Measurements from ENCODE around the gene MYBPH.

The MYBPH gene

DNA sequence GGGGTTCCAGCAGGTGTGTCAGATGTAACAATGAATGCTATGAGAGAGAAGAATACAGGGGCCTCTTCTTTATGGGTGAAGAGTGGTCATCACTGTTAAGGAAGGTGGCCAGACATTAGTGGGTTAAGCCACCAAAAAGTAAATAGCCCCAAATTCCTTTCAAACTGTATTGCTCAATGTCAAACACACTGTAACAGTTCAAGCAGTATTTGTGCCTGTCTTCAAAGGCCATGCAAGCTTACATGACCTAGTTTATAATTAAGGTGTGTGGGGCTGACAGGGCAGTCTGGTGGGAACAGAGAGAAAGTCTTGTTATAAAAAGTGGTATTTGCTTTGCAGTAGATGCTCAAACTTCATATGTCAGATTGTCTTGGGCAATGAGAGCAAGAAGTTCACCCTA is 35.4 kb upstream of the MYBPH start:
- Histone ChIP-seq H3K4me2 (ENCODE audit: low read length) (no peak overlapping the region), H3K9me2 (ENCODE audit: low read depth, low read length) (no peaks in the 10 kb centered on the region), H3K36me3 (ENCODE audit: insufficient read depth, low read length) (no peaks in the 10 kb centered on the region), H3K9ac (ENCODE audit: low read length) (no peak overlapping the region), H3K4me3 (ENCODE audit: low read depth, low read length, poor library complexity, severe bottlenecking) (no peak overlapping the region), H3F3A (ENCODE audit: insufficient read depth, low read length) (no peaks in the 10 kb centered on the region), H3K27me3 (ENCODE audit: insufficient read depth, low read length) (peaks cover 8% of the 10 kb centered on the region; the same call in 1 of the 2 replicates), H3K27ac (ENCODE audit: low read depth, low read length, poor library complexity, severe bottlenecking) (no peak overlapping the region), H3K9me3 (ENCODE audit: low read length) (no peaks in the 10 kb centered on the region), H3K4me1 (ENCODE audit: insufficient read depth, low read length, severe bottlenecking) (no peaks in the 10 kb centered on the region), H4K20me1 (ENCODE audit: insufficient read depth, low read length) (no peaks in the 10 kb centered on the region), H3K79me2 (ENCODE audit: insufficient read depth, low read length) (no peaks in the 10 kb centered on the region), H2AFZ (ENCODE audit: low read length) (no peak overlapping the region)
- no peak for TF ChIP-seq EZH2 (IDR thresholded peaks at IDR 0.05; ENCODE audit: borderline replicate concordance, low read length)
- no peak for TF ChIP-seq CTCF (IDR thresholded peaks at IDR 0.05; ENCODE audit: low read length)

DNA sequence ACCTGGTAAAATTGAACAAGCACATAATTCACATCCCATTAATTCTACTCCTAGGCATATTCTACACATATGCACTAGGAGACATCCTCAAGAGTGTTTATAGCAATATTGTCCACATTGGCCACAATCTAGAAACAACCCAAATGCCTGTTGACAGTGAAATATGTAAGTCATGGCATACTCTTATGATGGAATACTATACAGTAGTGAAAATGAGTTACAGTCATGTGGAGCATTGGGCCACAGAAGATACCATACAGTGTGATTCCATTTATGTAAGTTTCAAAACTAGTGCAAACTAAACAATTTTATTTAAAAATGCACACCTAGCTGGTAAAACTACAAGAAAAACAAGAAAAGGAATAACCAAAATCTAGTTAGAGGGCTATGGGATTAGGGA is 34.7 kb upstream of the MYBPH start:
- Histone ChIP-seq H3K79me2 (ENCODE audit: insufficient read depth, low read length) (no peaks in the 10 kb centered on the region), H3K36me3 (ENCODE audit: insufficient read depth, low read length) (no peaks in the 10 kb centered on the region), H3K9me2 (ENCODE audit: low read depth, low read length) (no peaks in the 10 kb centered on the region), H3K27ac (ENCODE audit: low read depth, low read length, poor library complexity, severe bottlenecking) (no peak overlapping the region), H3K9ac (ENCODE audit: low read length) (no peak overlapping the region), H3K4me2 (ENCODE audit: low read length) (no peak overlapping the region), H3K4me3 (ENCODE audit: low read depth, low read length, poor library complexity, severe bottlenecking) (no peak overlapping the region), H4K20me1 (ENCODE audit: insufficient read depth, low read length) (no peaks in the 10 kb centered on the region), H3F3A (ENCODE audit: insufficient read depth, low read length) (no peaks in the 10 kb centered on the region), H2AFZ (ENCODE audit: low read length) (no peak overlapping the region), H3K27me3 (ENCODE audit: insufficient read depth, low read length) (peaks cover 8% of the 10 kb centered on the region; the same call in 1 of the 2 replicates), H3K4me1 (ENCODE audit: insufficient read depth, low read length, severe bottlenecking) (no peaks in the 10 kb centered on the region), H3K9me3 (ENCODE audit: low read length) (no peaks in the 10 kb centered on the region)
- TF ChIP-seq CTCF (IDR thresholded peaks at IDR 0.05; ENCODE audit: low read length) (no peak), EZH2 (IDR thresholded peaks at IDR 0.05; ENCODE audit: borderline replicate concordance, low read length) (no peak)

- Histone ChIP-seq H3K79me2 (ENCODE audit: insufficient read depth, low read length) (no peaks in the 10 kb centered on the region), H3K4me2 (ENCODE audit: low read length) (no peak overlapping the region)
Measured at GRCh38 chr1:203208181-203208580, 32.6 kb upstream of the MYBPH start.

More at GRCh38 chr1:203208181-203208580, 32.6 kb upstream of the MYBPH start:
- H2AFZ ChIP-seq (ENCODE audit: low read length), result no peak overlapping the region
- no peaks in the 10 kb centered on the region for H4K20me1 ChIP-seq (ENCODE audit: insufficient read depth, low read length)
- no peaks in the 10 kb centered on the region for H3K4me1 ChIP-seq (ENCODE audit: insufficient read depth, low read length, severe bottlenecking)
- H3K9ac ChIP-seq (ENCODE audit: low read length), result no peak overlapping the region
- no peak overlapping the region for H3K4me3 ChIP-seq (ENCODE audit: low read depth, low read length, poor library complexity, severe bottlenecking)
- TF ChIP-seq EZH2 (IDR thresholded peaks at IDR 0.05; ENCODE audit: borderline replicate concordance, low read length) (no peak), CTCF (IDR thresholded peaks at IDR 0.05; ENCODE audit: low read length) (no peak)
- H3K9me2 ChIP-seq (ENCODE audit: low read depth, low read length), result no peaks in the 10 kb centered on the region
- no peaks in the 10 kb centered on the region for H3K9me3 ChIP-seq (ENCODE audit: low read length)
- no peaks in the 10 kb centered on the region for H3K36me3 ChIP-seq (ENCODE audit: insufficient read depth, low read length)
- peaks cover 8% of the 10 kb centered on the region; the same call in 1 of the 2 replicates for H3K27me3 ChIP-seq (ENCODE audit: insufficient read depth, low read length)
- H3F3A ChIP-seq (ENCODE audit: insufficient read depth, low read length), result no peaks in the 10 kb centered on the region
- no peak overlapping the region for H3K27ac ChIP-seq (ENCODE audit: low read depth, low read length, poor library complexity, severe bottlenecking)

Measured in OCI-LY1 (cell line).